Smooth muscle cell of the pulmonary artery (primary cell): ENCODE data around the gene RSBN1. TPM values are rescaled to one million over a fixed set of nuclear protein-coding genes. Genes with fewer than 3 reads are reported as not detected.

Experiments
- total RNA-seq: library from RNA; depleted of rRNA; stranded (reverse); fragments of >200 nt; gene quantifications from 2 replicates; pipeline ENCODE4 v1.2.3, GENCODE V29; 2014

The RSBN1 gene
- total RNA-seq, result 17.3 and 17.7 TPM in 2 replicates

DNA sequence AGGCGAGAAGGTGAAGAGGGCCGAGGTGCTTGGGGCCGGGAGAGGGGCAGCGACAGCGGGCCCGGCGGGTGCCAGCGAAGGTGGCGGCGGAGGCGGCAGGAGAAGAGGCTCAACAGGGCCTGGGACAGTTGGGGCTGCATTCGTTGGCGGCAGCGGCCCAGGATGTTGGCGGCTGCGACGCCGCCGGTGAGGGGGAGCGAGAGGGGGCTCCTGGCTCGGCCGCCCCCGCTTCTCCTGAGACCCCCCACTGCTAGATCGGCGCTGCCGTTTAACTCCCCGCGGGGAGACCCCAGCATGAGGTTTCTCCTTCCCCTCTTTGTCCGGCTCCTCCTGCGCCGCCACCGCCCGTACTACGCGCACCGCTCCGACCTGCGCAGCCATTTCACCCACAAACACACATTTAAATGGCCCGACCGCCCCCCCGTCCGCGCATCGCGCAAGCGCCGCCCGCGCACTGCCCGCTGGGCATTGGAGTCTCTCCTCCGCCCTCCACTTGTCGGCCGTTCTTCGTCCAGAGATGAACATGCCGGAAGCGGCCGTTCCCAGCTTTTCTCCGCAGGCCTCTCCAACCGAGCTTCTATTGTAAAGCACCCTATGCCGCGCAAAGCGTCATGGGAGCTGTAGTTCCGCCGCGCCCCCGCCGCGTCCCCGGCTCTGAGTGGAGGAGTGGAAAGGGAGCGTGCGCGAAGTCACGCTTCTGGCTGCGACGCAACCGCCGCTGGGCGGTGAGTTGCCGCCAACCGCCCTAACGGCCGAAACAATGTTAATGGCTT is at the start of gene RSBN1:
Gene RSBN1 (minus strand): TSS at position 589 of the 773 bp plus-strand sequence. CDS start 64 bp downstream, at position 525.

GRCh38 chr1:113759333-113760101 is 52.8 kb downstream of the RSBN1 start, which contains the start of gene PHTF1:
PHTF1 (minus strand) TSS chr1:113759486; CDS start chr1:113758703, 783 bp downstream.

Other genes starting within 250 kb of the RSBN1 start
- gene PHTF1, start 53.0 kb downstream of the RSBN1 start, total RNA-seq, result 30.0 and 34.4 TPM in 2 replicates
- gene PTPN22, start 59.2 kb upstream of the RSBN1 start, total RNA-seq, result 0.91 and 4.7 TPM in 2 replicates
- 0.03 and 0.07 TPM in 2 replicates for gene BCL2L15, start 75.1 kb upstream of the RSBN1 start, total RNA-seq
- 11.7 and 13.6 TPM in 2 replicates for gene AP4B1, start 92.3 kb upstream of the RSBN1 start, total RNA-seq
- 1.7 and 1.8 TPM in 2 replicates for gene DCLRE1B, start 92.8 kb upstream of the RSBN1 start, total RNA-seq
- gene HIPK1, start 116.8 kb upstream of the RSBN1 start, total RNA-seq, result 31.0 and 34.3 TPM in 2 replicates
- 24.8 and 36.4 TPM in 2 replicates for gene OLFML3, start 167.0 kb upstream of the RSBN1 start, total RNA-seq